Right atrium auricular region (tissue), 2 donors: Measurements from ENCODE around the gene MXRA8. TPM values are rescaled to one million over a fixed set of nuclear protein-coding genes. Genes with fewer than 3 reads are reported as not detected.
A peak's percentile ranks its signal among the peaks of the same experiment; 100 is the strongest.
"Not testable (repeated sequence)": the region's sequence is repeated elsewhere in the genome, so short reads cannot be mapped to it uniquely, and the experiment has no call there.

Experiments used
- DNase-seq: peaks from one replicate; pipeline ENCODE4 v3.0.0-alpha.2; 2019; ENCODE audit warnings: low spot score
- H3K27ac ChIP-seq, 2 donors: fragments of 200-600 bp; sonication (generic); 1 replicate in 1 of 2; 2 replicates in 1 of 2; pipeline ENCODE4 v1.5.1; 2016 to 2019
- H3K27me3 ChIP-seq, 2 donors: fragments of 200-600 bp; sonication (generic); one replicate each; pipeline versions ENCODE4 v1.5.1 to v1.6.0; 2017 to 2019
- H3K36me3 ChIP-seq: fragments of 200-600 bp; sonication (generic); one replicate; pipeline ENCODE4 v1.5.1; 2016
- H3K4me1 ChIP-seq, 2 donors: fragments of 200-600 bp; sonication (generic); one replicate each; pipeline versions ENCODE4 v1.5.1 to v1.6.0; 2017 to 2019
- H3K4me3 ChIP-seq, 2 donors: fragments of 200-600 bp; sonication (generic); 1 replicate in 1 of 2; 2 replicates in 1 of 2; pipeline ENCODE4 v1.5.1; 2017 to 2019; ENCODE audit warnings: mild to moderate bottlenecking in 1 of 2, moderate library complexity in 1 of 2
- H3K9me3 ChIP-seq, 2 donors: fragments of 200-600 bp; sonication (generic); one replicate each; pipeline ENCODE4 v1.5.1; 2019
- total RNA-seq, 2 donors: library from RNA; depleted of rRNA; stranded (reverse); fragments of >200 nt; gene quantifications; one replicate each; pipeline ENCODE4 v1.1.0, GENCODE V29; 2016
- TF ChIP-seq, protein P1 (sequence below), 2 donors: fragments of 200-600 bp; sonication (generic); IDR thresholded peaks; one replicate each; pipeline ENCODE4 v1.5.1; 2019; ENCODE audit warnings: antibody characterized with exemption in 2 of 2

The MXRA8 gene
- total RNA-seq, 2 donors from 2014 or later, result 53.4 to 58.6 TPM

DNA sequence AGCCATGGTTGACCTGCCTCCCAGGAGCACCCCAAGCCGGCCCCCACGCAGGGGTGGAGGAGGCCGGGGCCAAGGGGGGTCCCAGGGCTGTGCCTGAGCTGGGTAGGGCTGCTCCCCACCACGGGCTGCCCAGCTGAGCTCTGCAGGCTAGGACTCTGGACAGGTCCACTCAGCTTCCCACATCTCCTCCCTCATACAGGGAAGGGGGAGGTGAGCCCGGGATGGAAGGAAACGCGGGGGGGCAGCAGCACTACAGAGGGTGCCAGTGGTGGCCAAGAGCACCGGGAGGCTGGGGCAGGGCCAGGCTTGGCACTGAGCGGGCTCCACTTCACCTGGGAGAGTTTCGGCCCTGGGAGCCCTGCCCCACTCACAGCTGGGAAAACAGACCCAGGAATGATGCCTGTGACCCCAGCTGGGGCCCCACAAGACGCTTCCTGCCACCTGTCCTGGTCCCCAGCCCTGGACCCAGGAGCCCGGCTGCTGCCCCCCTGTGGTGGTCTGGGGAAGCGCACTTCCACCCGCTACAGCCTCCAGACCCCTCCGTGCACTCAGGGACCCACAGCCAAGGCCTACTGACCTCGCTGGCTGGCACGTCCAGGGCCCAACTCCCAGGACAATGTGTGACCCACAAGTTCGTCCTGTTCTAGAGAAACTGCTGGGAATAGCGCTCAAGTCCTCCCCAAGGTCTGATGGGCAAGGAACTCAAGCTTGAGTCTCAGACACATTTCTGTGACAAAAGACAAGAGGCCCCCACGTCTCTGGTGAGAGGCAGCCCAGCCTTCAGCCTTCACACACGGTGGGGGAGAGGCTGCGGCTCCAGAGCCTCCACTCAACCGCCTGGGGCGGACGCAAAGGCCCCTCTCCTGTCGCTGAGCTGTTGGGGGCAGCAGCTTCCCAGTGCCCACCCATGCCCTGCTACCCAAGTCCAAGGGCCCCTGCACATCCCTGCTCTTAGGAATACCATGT, 13.7 kb upstream of the MXRA8 start:
- H3K4me3 ChIP-seq, result peak overlapping the region in 1 of 2 donors; percentile 7
- no peaks in the 10 kb centered on the region for H3K27me3 ChIP-seq
- TF ChIP-seq, protein P1, sequence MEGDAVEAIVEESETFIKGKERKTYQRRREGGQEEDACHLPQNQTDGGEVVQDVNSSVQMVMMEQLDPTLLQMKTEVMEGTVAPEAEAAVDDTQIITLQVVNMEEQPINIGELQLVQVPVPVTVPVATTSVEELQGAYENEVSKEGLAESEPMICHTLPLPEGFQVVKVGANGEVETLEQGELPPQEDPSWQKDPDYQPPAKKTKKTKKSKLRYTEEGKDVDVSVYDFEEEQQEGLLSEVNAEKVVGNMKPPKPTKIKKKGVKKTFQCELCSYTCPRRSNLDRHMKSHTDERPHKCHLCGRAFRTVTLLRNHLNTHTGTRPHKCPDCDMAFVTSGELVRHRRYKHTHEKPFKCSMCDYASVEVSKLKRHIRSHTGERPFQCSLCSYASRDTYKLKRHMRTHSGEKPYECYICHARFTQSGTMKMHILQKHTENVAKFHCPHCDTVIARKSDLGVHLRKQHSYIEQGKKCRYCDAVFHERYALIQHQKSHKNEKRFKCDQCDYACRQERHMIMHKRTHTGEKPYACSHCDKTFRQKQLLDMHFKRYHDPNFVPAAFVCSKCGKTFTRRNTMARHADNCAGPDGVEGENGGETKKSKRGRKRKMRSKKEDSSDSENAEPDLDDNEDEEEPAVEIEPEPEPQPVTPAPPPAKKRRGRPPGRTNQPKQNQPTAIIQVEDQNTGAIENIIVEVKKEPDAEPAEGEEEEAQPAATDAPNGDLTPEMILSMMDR (IDR thresholded peaks at IDR 0.05), result peak; percentile 95 to 98
- no peaks in the 10 kb centered on the region for H3K9me3 ChIP-seq
- peaks cover 9% of the 10 kb centered on the region for H3K36me3 ChIP-seq
- H3K27ac ChIP-seq, result no peak overlapping the region
- DNase-seq, result no peak
- peaks cover 0 to 39% of the 10 kb centered on the region in 2 donors for H3K4me1 ChIP-seq

DNA sequence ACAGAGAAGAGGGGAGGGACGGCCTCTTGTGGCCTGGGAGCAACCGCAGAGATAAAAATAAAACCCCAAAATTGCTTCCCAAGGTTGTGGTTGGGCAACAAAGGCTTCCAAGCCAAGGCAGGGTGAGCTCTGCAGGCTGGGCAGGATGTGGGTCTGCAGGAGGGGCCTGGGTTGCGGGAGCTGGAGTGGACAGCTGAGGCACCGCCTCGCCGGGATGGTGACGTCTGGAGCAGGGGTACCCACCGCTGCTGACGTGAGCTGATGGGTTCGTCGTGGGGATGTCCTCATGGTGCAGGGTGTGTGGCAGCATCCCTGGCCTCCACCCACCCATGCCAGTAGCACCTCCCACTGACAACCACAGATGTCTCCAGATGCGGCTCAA, 13.0 kb upstream of the MXRA8 start:
- DNase-seq, result no peak
- no peak overlapping the region for H3K27ac ChIP-seq

DNA sequence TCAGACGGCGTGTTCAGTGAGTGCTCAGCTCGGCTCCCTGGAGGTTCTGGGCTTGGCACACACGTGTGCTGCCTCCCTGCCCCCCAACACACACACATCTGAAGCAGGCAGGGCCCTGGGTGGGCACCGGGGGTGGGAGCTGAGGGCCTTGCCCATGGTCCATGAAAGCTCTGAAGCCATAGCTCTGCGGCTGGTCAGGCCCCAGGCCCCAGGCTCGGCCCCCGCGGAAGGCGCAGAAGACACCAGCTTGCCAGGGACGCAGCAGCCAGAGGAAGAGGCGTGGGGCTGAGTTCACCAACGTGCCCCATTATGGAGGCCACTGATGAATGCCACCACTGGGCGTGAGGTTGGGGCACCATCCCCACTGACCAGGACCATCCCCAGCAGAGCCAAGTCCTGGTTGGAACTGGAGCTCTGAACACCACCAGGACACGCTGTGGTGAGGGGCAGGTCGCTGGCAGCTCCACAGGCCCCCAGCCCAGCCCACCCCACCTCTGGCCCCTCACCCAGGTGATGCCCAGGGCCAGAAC, 12.5 kb upstream of the MXRA8 start:
- H3K4me3 ChIP-seq, result no peak overlapping the region
- H3K4me1 ChIP-seq, result peaks cover 0 to 34% of the 10 kb centered on the region in 2 donors
- H3K27me3 ChIP-seq, result no peaks in the 10 kb centered on the region
- H3K27ac ChIP-seq, result no peak overlapping the region
- DNase-seq, result no peak
- H3K9me3 ChIP-seq, result no peaks in the 10 kb centered on the region
- TF ChIP-seq, protein P1 (IDR thresholded peaks at IDR 0.05), result no peak
- peaks cover 9% of the 10 kb centered on the region for H3K36me3 ChIP-seq

More for the DNA sequence above, 13.0 kb upstream of the MXRA8 start:
- Histone ChIP-seq H3K36me3 (peaks cover 9% of the 10 kb centered on the region), H3K4me3 (no peak overlapping the region), H3K9me3 (no peaks in the 10 kb centered on the region), H3K4me1 (peaks cover 0 to 39% of the 10 kb centered on the region in 2 donors), H3K27me3 (no peaks in the 10 kb centered on the region)
- TF ChIP-seq, protein P1 (IDR thresholded peaks at IDR 0.05), result no peak

DNA sequence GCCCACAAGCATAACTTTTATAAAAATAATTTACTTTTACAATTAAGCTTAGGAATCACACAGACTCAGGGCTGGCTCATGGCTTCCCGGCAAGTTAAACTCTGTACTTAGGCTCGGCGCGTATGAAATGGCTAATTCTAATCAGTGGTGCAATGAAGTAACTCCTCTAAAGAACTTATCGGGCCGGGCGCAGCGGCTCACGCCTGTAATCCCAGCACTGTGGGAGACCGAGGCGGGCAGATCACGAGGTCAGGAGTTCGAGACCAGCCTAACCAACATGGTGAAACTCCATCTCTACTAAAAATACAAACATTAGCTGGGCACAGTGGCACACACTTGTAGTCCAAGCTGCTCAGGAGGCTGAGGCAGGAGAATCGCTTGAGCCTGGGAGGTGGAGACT, 11.7 kb upstream of the MXRA8 start:
- not testable (repeated sequence) for H3K27me3 ChIP-seq, H3K4me3 ChIP-seq, DNase-seq, H3K27ac ChIP-seq, H3K36me3 ChIP-seq, H3K9me3 ChIP-seq
- peaks cover 0 to 31% of the 10 kb centered on the region in 2 donors for H3K4me1 ChIP-seq

DNA sequence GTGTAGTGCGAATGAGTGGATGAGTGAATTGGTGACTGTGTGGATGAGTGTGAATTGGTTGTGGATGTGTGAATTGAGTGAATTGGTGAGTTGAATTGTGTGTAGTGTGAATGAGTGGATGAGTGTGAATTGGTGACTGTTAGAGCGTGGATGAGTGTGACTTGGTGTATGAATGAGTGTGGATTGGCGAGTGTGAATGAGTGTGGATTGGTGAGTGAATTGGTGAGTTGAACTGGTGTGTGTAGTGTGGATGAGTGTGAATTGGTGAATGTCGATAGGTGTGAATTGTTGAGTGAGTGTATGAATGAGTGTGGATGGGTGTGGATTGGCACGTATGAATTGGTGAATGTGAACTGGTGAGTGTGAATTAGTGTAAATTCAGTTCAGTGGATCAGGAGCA, 9.0 kb upstream of the MXRA8 start:
- no peak overlapping the region for H3K4me3 ChIP-seq
- no peaks in the 10 kb centered on the region for H3K36me3 ChIP-seq
- no peak overlapping the region for H3K27ac ChIP-seq
- H3K9me3 ChIP-seq, result no peaks in the 10 kb centered on the region
- H3K4me1 ChIP-seq, result peaks cover 0 to 9% of the 10 kb centered on the region in 2 donors
- H3K27me3 ChIP-seq, result no peaks in the 10 kb centered on the region
- no peak for DNase-seq
- TF ChIP-seq, protein P1 (IDR thresholded peaks at IDR 0.05), result no peak

DNA sequence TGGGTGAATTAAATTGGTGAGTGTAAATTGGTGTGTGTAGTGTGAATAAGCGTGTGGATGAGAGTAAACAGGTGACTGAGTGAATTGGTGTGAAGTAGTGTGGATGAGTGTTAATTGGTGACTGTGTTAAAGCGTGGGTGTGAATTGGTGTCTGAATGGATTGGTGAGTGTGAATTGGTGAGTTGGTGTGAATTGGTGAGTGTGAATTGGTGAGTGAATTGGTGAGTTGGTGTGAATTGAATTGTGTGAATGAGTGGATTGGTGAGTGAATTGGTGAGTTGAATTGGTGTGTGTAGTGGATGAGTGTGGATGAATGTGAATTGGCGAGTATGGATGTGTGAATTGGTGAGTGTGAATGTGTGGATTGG, 8.3 kb upstream of the MXRA8 start:
- TF ChIP-seq, protein P1 (IDR thresholded peaks at IDR 0.05), result no peak
- Histone ChIP-seq H3K36me3 (no peaks in the 10 kb centered on the region), H3K9me3 (no peaks in the 10 kb centered on the region), H3K4me3 (no peak overlapping the region), H3K27ac (no peak overlapping the region), H3K27me3 (no peaks in the 10 kb centered on the region), H3K4me1 (peaks cover 0 to 8% of the 10 kb centered on the region in 2 donors)
- DNase-seq, result no peak
